22Rv1 (cell line): ENCODE data around the gene DACH1.

Experiments
- ZFX ChIP-seq: fragments of 450-650 bp; IDR thresholded peaks from 2 replicates; pipeline ENCODE4 v1.6.1; 2017; ENCODE audit warnings: antibody characterized with exemption, borderline replicate concordance
- TF ChIP-seq, protein P1 (sequence below): fragments of 450-650 bp; IDR thresholded peaks from 2 replicates; pipeline ENCODE4 v1.5.1; 2017; ENCODE audit warnings: mild to moderate bottlenecking

DNA sequence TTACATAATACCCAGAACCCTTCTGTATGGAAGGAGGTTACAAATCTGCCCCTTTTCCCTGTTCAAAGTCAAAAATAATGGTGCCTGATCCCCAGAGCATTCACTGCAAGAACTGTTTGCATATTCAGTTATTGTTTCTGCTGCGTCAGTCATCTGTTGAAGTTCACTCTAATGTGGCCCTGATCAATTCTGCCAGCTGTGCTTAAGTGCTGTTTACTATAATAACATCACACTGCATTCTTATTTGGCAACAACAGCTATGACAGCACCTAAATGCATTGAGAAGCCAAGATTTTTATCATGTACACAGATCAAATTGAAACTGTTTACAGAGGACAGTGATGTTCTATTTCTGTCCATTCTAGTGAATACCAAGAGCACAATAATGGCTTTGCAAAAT, 115.9 kb downstream of the DACH1 start:
- TF ChIP-seq, protein P1, sequence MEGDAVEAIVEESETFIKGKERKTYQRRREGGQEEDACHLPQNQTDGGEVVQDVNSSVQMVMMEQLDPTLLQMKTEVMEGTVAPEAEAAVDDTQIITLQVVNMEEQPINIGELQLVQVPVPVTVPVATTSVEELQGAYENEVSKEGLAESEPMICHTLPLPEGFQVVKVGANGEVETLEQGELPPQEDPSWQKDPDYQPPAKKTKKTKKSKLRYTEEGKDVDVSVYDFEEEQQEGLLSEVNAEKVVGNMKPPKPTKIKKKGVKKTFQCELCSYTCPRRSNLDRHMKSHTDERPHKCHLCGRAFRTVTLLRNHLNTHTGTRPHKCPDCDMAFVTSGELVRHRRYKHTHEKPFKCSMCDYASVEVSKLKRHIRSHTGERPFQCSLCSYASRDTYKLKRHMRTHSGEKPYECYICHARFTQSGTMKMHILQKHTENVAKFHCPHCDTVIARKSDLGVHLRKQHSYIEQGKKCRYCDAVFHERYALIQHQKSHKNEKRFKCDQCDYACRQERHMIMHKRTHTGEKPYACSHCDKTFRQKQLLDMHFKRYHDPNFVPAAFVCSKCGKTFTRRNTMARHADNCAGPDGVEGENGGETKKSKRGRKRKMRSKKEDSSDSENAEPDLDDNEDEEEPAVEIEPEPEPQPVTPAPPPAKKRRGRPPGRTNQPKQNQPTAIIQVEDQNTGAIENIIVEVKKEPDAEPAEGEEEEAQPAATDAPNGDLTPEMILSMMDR = no peak
- no peak for TF ChIP-seq ZFX
